Retinal pigment epithelial cell (primary cell): ENCODE data around the gene RHOH.
"Not testable (repeated sequence)": the region's sequence is repeated elsewhere in the genome, so short reads cannot be mapped to it uniquely, and the experiment has no call there.

ENCODE experiments used
- DNase-seq: peaks from one replicate; pipeline ENCODE4 v3.0.0-alpha.2; 2010; ENCODE audit warnings: low read depth
- H3K4me3 ChIP-seq: 2 replicates; pipeline ENCODE4 v1.5.1; 2011; ENCODE audit warnings: mild to moderate bottlenecking, low read length, control low read depth, moderate library complexity
- CTCF ChIP-seq: conservative IDR thresholded peaks from 2 replicates; pipeline ENCODE4 v1.5.1; 2011; ENCODE audit warnings: low read depth, low read length, control low read depth, inconsistent platforms

Gene RHOH

GRCh38 chr4:40283413-40283812 lies 86.6 kb downstream of the RHOH start:
- no peak overlapping the region for H3K4me3 ChIP-seq
- no peak for TF ChIP-seq CTCF
- DNase-seq = no peak

GRCh38 chr4:40283968-40284367 lies 87.1 kb downstream of the RHOH start:
- no peak for TF ChIP-seq CTCF
- no peak for DNase-seq
- no peak overlapping the region for H3K4me3 ChIP-seq

GRCh38 chr4:40285692-40286091 lies 88.9 kb downstream of the RHOH start:
- H3K4me3 ChIP-seq = no peak overlapping the region
- DNase-seq = no peak
- TF ChIP-seq CTCF = no peak

- H3K4me3 ChIP-seq = no peak overlapping the region
- DNase-seq = no peak
- TF ChIP-seq CTCF = no peak
Measured at GRCh38 chr4:40288566-40288965, 91.7 kb downstream of the RHOH start.

GRCh38 chr4:40289366-40290188 lies 92.7 kb downstream of the RHOH start:
- no peak overlapping the region for H3K4me3 ChIP-seq
- no peak for DNase-seq
- no peak for TF ChIP-seq CTCF

GRCh38 chr4:40290611-40291186 lies 93.9 kb downstream of the RHOH start:
- not testable (repeated sequence) for DNase-seq, H3K4me3 ChIP-seq

GRCh38 chr4:40292313-40292759 lies 95.5 kb downstream of the RHOH start:
- TF ChIP-seq CTCF = no peak
- H3K4me3 ChIP-seq = no peak overlapping the region
- no peak for DNase-seq
